ENCODE measurements around the gene SPOCK3. TPM values are rescaled to one million over a fixed set of nuclear protein-coding genes. Genes with fewer than 3 reads are reported as not detected.

Gene SPOCK3
- total RNA-seq, 2 experiments from 2014 or later, result not detected

- Mint-ChIP-seq H3K36me3 (no peaks in the 10 kb centered on the region), H3K9me3 (no peaks in the 10 kb centered on the region), H3K4me1 (peaks cover 5% of the 10 kb centered on the region), H3K27ac (no peak overlapping the region), H3K4me3 (no peak overlapping the region), H3K27me3 (no peaks in the 10 kb centered on the region)
- POLR2A ChIA-PET, result no interaction called here
- no peak for DNase-seq
- no peak for ATAC-seq (ENCODE audit: low read depth)
These were observed 16.2 kb downstream of the SPOCK3 start for GRCh38 chr4:167218022-167218608.

GRCh38 chr4:167216783-167217182 is 17.5 kb downstream of the SPOCK3 start:
- DNase-seq (no peak), ATAC-seq (ENCODE audit: low read depth) (no peak)
- H3K4me3 Mint-ChIP-seq, result no peak overlapping the region
- POLR2A ChIA-PET, result no interaction called here
- H3K36me3 Mint-ChIP-seq, result no peaks in the 10 kb centered on the region
- no peak overlapping the region for H3K27ac Mint-ChIP-seq
- no peaks in the 10 kb centered on the region for H3K27me3 Mint-ChIP-seq
- no peaks in the 10 kb centered on the region for H3K9me3 Mint-ChIP-seq
- peaks cover under 1% of the 10 kb centered on the region for H3K4me1 Mint-ChIP-seq

GRCh38 chr4:167210166-167210565 is 24.1 kb downstream of the SPOCK3 start:
- Mint-ChIP-seq H3K27ac (no peak overlapping the region), H3K4me1 (no peaks in the 10 kb centered on the region), H3K4me3 (no peak overlapping the region), H3K9me3 (no peaks in the 10 kb centered on the region), H3K27me3 (no peaks in the 10 kb centered on the region), H3K36me3 (no peaks in the 10 kb centered on the region)
- ATAC-seq (ENCODE audit: low read depth) (no peak), DNase-seq (no peak)
- POLR2A ChIA-PET, result no interaction called here

GRCh38 chr4:167196344-167197012 is 37.8 kb downstream of the SPOCK3 start:
- no peak overlapping the region for H3K27ac Mint-ChIP-seq
- DNase-seq (no peak), ATAC-seq (ENCODE audit: low read depth) (no peak)
- POLR2A ChIA-PET, result no interaction called here
- no peaks in the 10 kb centered on the region for H3K36me3 Mint-ChIP-seq
- peaks cover 2% of the 10 kb centered on the region for H3K9me3 Mint-ChIP-seq
- H3K27me3 Mint-ChIP-seq, result no peaks in the 10 kb centered on the region
- no peak overlapping the region for H3K4me3 Mint-ChIP-seq
- H3K4me1 Mint-ChIP-seq, result no peaks in the 10 kb centered on the region

GRCh38 chr4:167190379-167190778 is 43.9 kb downstream of the SPOCK3 start:
- H3K36me3 Mint-ChIP-seq, result no peaks in the 10 kb centered on the region
- H3K4me3 Mint-ChIP-seq, result no peak overlapping the region
- no peaks in the 10 kb centered on the region for H3K27me3 Mint-ChIP-seq
- peaks cover 2% of the 10 kb centered on the region for H3K9me3 Mint-ChIP-seq
- DNase-seq (no peak), ATAC-seq (ENCODE audit: low read depth) (no peak)
- H3K4me1 Mint-ChIP-seq, result no peaks in the 10 kb centered on the region
- POLR2A ChIA-PET, result no interaction called here
- H3K27ac Mint-ChIP-seq, result no peak overlapping the region

GRCh38 chr4:167185465-167185864 is 48.8 kb downstream of the SPOCK3 start:
- DNase-seq (no peak), ATAC-seq (ENCODE audit: low read depth) (no peak)
- H3K27ac Mint-ChIP-seq, result no peak overlapping the region
- H3K27me3 Mint-ChIP-seq, result no peaks in the 10 kb centered on the region
- no peak overlapping the region for H3K4me3 Mint-ChIP-seq
- POLR2A ChIA-PET, result no interaction called here
- no peaks in the 10 kb centered on the region for H3K9me3 Mint-ChIP-seq
- no peaks in the 10 kb centered on the region for H3K36me3 Mint-ChIP-seq
- no peaks in the 10 kb centered on the region for H3K4me1 Mint-ChIP-seq

GRCh38 chr4:167183036-167183435 is 51.3 kb downstream of the SPOCK3 start:
- no peak for DNase-seq
- ATAC-seq (ENCODE audit: low read depth), result no peak
- no peak overlapping the region for H3K27ac Mint-ChIP-seq
- H3K4me1 Mint-ChIP-seq, result no peaks in the 10 kb centered on the region
- POLR2A ChIA-PET, result no interaction called here
- no peaks in the 10 kb centered on the region for H3K9me3 Mint-ChIP-seq
- H3K36me3 Mint-ChIP-seq, result no peaks in the 10 kb centered on the region
- H3K4me3 Mint-ChIP-seq, result no peak overlapping the region
- H3K27me3 Mint-ChIP-seq, result no peaks in the 10 kb centered on the region

- DNase-seq (no peak), ATAC-seq (ENCODE audit: low read depth) (no peak)
- Mint-ChIP-seq H3K27me3 (no peaks in the 10 kb centered on the region), H3K9me3 (no peaks in the 10 kb centered on the region), H3K27ac (no peak overlapping the region), H3K4me3 (no peak overlapping the region), H3K36me3 (no peaks in the 10 kb centered on the region), H3K4me1 (no peaks in the 10 kb centered on the region)
- POLR2A ChIA-PET, result no interaction called here
These were observed 56.4 kb downstream of the SPOCK3 start for GRCh38 chr4:167177925-167178324.

- ATAC-seq (ENCODE audit: low read depth) (no peak), DNase-seq (no peak)
- no peak overlapping the region for H3K27ac Mint-ChIP-seq
- H3K36me3 Mint-ChIP-seq, result no peaks in the 10 kb centered on the region
- no peaks in the 10 kb centered on the region for H3K4me1 Mint-ChIP-seq
- no peak overlapping the region for H3K4me3 Mint-ChIP-seq
- POLR2A ChIA-PET, result no interaction called here
- no peaks in the 10 kb centered on the region for H3K27me3 Mint-ChIP-seq
- H3K9me3 Mint-ChIP-seq, result no peaks in the 10 kb centered on the region
These were observed 57.4 kb downstream of the SPOCK3 start for GRCh38 chr4:167176723-167177367.

- Mint-ChIP-seq H3K27ac (no peak overlapping the region), H3K27me3 (no peaks in the 10 kb centered on the region), H3K9me3 (no peaks in the 10 kb centered on the region), H3K4me1 (no peaks in the 10 kb centered on the region), H3K4me3 (no peak overlapping the region), H3K36me3 (no peaks in the 10 kb centered on the region)
- POLR2A ChIA-PET, result no interaction called here
- DNase-seq (no peak), ATAC-seq (ENCODE audit: low read depth) (no peak)
These were observed 62.4 kb downstream of the SPOCK3 start for GRCh38 chr4:167171928-167172327.

GRCh38 chr4:167168611-167169010 is 65.7 kb downstream of the SPOCK3 start:
- H3K27ac Mint-ChIP-seq, result no peak overlapping the region
- no peaks in the 10 kb centered on the region for H3K9me3 Mint-ChIP-seq
- no peak overlapping the region for H3K4me3 Mint-ChIP-seq
- ATAC-seq (ENCODE audit: low read depth), result no peak
- H3K27me3 Mint-ChIP-seq, result no peaks in the 10 kb centered on the region
- no peak for DNase-seq
- no peaks in the 10 kb centered on the region for H3K4me1 Mint-ChIP-seq
- no peaks in the 10 kb centered on the region for H3K36me3 Mint-ChIP-seq
- POLR2A ChIA-PET, result no interaction called here

- no peak overlapping the region for H3K27ac Mint-ChIP-seq
- no peaks in the 10 kb centered on the region for H3K27me3 Mint-ChIP-seq
- no peaks in the 10 kb centered on the region for H3K9me3 Mint-ChIP-seq
- POLR2A ChIA-PET, result no interaction called here
- DNase-seq (no peak), ATAC-seq (ENCODE audit: low read depth) (no peak)
- no peak overlapping the region for H3K4me3 Mint-ChIP-seq
- no peaks in the 10 kb centered on the region for H3K36me3 Mint-ChIP-seq
- no peaks in the 10 kb centered on the region for H3K4me1 Mint-ChIP-seq
These were observed 83.7 kb downstream of the SPOCK3 start for GRCh38 chr4:167150587-167150986.

GRCh38 chr4:167144605-167145004 is 89.7 kb downstream of the SPOCK3 start:
- POLR2A ChIA-PET, result no interaction called here
- ATAC-seq (ENCODE audit: low read depth) (no peak), DNase-seq (no peak)
- Mint-ChIP-seq H3K4me1 (no peaks in the 10 kb centered on the region), H3K4me3 (no peak overlapping the region), H3K27me3 (no peaks in the 10 kb centered on the region), H3K27ac (no peak overlapping the region), H3K36me3 (no peaks in the 10 kb centered on the region), H3K9me3 (no peaks in the 10 kb centered on the region)

GRCh38 chr4:167143018-167143417 is 91.3 kb downstream of the SPOCK3 start:
- no peak for DNase-seq
- Mint-ChIP-seq H3K27me3 (no peaks in the 10 kb centered on the region), H3K4me3 (no peak overlapping the region), H3K4me1 (no peaks in the 10 kb centered on the region), H3K36me3 (no peaks in the 10 kb centered on the region), H3K9me3 (no peaks in the 10 kb centered on the region), H3K27ac (no peak overlapping the region)
- POLR2A ChIA-PET, result no interaction called here
- no peak for ATAC-seq (ENCODE audit: low read depth)
